ENCODE measurements around the gene CACNA1C. TPM values are rescaled to one million over a fixed set of nuclear protein-coding genes. Genes with fewer than 3 reads are reported as not detected.

The CACNA1C gene
- total RNA-seq, 4 donors from 2014 or later = 2.9 to 5.3 (median 4.3) TPM

- TF ChIP-seq CTCF (IDR thresholded peaks at IDR 0.05; ENCODE audit: low read depth) = no peak
Observed at GRCh38 chr12:2680676-2681039, 627.9 kb downstream of the CACNA1C start.

- no peak for TF ChIP-seq CTCF (IDR thresholded peaks at IDR 0.05; ENCODE audit: low read depth)
Observed at GRCh38 chr12:2681450-2682205, 628.8 kb downstream of the CACNA1C start.

- no peak for TF ChIP-seq CTCF (IDR thresholded peaks at IDR 0.05; ENCODE audit: low read depth)
Observed at GRCh38 chr12:2682296-2683251, 629.8 kb downstream of the CACNA1C start.

- no peak for TF ChIP-seq CTCF (IDR thresholded peaks at IDR 0.05; ENCODE audit: low read depth)
Observed at GRCh38 chr12:2683283-2684025, 630.7 kb downstream of the CACNA1C start.

GRCh38 chr12:2686280-2686646, 633.5 kb downstream of the CACNA1C start:
- TF ChIP-seq CTCF (IDR thresholded peaks at IDR 0.05; ENCODE audit: low read depth) = no peak

- TF ChIP-seq CTCF (IDR thresholded peaks at IDR 0.05; ENCODE audit: low read depth) = no peak
Observed at GRCh38 chr12:2687058-2687457, 634.3 kb downstream of the CACNA1C start.
